RPMI8226 (cell line): ENCODE data around the gene GPR4.

Experiments
- DNase-seq: peaks from one replicate; pipeline ENCODE4 v3.0.0-alpha.2; 2015

Gene GPR4

DNA sequence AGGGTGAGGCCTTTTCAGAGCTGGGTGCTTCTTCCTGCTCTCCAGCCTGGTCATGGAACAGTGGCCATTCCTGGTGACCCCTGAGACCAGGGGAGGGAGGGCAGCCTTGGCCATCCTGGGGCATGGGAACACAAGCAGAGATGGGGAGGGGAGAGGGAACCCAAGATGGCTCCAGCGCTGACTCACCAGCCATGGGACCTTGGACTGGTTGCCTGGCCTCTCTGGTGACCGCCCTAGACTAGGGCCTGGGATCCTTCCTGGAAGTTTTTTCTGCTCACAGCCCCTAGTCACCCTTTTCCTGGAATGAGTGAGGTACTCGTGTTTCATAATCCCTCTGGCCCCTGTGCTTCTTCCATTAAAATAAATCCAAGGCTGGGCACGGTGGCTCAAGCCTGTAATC is 14.1 kb downstream of the GPR4 start:
- DNase-seq = no peak

DNA sequence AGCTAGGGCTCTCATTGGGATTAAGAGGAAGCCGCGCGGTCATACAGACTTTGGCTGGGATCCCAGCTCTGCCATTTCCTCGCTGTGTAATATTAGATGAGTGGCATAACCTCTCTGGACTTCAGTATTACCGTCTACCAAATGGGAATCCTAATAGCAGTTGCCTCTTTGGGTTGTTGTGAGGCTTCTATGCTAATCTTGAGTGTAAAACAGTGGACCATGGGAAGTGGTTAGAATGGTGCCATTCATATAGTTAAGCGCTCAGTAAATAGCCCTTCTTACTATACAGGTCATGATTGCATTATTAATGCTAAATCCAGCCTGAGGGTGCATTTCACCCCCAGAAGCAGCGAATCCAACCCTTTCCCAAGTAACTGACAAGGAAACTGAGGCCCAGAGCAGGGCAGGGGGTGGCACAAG is 16.8 kb downstream of the GPR4 start:
- DNase-seq = no peak

DNA sequence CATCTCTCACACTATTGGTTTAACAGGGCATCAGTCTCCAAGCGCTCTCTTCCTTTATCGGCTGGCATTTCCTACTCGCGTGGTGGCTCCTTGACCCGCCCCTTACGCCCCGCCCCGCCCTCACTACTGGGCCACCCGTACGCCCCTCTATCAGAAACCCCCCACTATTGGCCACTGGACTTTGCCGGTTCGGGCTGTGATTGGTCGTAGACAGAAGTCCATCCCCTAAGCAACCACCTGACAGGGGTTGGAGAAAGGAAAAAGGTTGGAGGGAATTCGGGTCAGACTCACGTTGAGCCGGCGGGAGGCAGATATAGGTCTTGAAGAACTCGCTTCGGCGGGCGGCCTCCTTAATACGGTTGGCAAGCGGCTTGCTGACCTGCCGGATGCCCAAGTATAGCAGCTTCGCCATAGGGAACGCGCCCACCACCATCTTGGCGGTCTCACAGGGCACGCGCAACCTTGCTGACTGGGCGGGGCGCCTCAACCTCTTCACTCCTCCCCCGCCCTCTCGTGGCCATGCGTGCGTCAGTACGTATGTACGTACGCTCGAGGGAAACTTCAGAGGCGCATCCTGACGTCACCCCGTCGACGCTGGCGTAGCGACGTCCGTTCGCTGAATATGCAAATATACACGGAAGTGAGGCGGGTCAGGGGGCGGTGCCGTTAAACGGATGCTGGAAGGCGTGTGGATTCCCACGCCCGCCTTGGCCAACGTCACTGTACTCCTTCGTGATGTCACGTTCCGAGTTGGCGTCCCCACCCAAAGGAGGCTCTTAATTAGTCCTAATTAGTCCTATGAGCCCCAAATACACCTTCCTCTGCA is 17.5 kb downstream of the GPR4 start, which contains the start of gene OPA3:
TSS of gene OPA3 (minus strand) at position 471 of the 826 bp plus-strand sequence. CDS start at position 433, 38 bp downstream.
- DNase-seq = peak; percentile 99

DNA sequence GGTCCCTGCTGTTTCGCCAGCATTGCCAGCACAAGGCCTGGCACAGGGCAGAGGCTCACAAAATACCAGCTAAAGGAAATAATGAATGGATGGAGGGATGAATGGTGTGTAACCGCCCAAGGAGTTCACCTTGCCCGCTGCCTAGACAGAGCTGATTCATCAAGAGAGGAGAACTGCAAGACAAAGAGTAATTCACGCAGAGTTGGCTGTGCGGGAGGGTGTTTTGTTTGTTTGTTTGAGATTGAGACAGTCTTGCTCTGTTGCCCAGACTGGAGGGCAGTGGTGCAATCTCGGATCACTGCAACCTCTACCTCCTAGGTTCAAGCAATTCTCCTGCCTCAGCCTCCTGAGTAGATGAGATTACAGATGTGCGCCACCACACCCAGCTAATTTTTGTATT is 20.4 kb downstream of the GPR4 start:
- no peak for DNase-seq

DNA sequence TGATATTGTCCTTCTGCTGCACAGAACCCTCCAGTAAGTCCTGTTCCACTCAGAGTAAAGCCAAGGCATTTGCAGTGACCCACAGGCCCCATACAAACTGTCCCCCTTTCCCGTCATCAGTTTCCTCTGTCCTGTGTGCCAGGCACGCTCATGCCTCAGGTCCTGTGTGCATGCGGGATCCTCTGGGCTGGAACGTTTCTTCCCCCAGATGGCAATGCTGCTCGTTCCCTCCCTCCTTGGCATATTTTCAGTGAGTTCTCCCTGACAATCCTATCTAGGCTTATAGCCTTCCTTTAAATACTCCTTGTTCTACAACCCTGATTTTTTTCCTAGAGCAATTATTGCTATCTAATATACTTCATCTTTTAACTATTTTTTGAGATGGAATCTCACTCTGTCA is 23.2 kb downstream of the GPR4 start:
- no peak for DNase-seq

DNA sequence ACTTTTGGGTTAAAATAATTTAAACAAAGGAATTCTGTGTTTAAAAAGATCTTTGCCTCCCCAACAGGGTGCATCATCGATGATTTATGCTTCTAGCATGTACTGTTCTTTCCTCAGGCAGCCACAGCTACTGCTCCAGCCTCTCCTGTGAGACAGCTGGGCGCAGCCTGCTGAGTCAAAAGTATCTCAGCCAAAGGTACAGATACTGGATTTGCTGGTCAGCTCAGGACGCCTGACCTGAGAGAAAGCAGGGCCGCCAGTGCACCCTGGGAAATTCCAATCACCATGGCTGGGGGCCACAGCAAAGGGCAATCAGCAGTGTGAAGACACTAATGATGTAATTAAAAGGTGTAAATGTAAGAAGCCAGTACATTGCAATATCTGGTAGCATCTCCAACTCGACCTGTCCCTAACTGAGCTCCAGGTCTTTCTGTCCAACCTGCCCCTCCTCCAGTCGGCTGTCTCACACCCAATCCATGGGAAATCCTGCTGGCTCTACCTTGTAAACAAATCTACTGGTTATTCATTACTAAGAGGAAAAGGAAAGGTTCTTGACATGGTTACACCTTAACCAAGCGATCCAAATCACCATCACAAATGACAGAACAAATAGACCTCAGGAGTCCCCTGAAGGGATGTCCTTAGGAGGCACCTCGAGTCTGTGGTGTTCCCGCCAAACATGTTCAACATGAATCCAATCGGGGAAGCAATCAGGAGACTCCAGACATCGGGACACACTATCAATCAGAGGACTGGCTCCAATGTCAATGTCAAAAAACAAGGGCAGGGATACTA is 24.7 kb downstream of the GPR4 start:
- peak; percentile 31 for DNase-seq

DNA sequence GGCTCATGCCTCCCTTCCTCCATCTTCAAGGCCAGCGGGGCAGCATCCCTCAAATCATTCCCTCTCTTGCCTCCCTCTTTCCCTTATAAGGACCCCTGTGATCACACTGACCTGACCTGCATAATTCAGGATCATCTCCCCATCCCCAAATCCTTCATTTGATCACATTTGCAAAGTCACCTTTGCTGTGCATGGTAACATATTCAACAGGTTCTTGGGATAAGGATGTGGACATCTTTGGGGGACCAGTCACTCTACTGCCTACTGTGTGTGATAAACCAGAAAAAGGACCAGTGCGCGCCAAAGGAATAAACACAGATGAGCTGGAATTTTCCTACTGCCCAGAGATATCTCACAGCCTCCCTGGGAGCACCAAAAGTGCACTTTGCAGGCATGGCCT is 25.3 kb downstream of the GPR4 start:
- DNase-seq = no peak

DNA sequence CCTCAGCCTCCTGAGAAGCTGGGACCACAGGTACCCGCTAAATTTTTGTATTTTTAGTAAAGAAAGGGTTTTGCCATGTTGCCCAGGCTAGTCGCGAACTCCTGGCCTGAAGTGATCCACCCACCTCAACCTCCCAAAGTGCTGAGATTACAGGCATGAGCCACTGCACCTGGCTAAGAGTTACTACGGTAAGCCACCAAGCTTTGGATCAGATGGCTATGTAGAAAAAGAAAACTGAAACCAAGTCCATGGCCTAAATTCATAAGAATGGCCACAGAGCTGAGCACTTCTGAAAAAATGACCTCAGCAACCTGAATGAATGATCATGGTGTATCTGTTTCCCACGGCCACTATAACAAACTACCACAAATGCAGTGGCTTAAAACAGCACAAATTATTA is 26.8 kb downstream of the GPR4 start:
- peak; percentile 52 for DNase-seq

DNA sequence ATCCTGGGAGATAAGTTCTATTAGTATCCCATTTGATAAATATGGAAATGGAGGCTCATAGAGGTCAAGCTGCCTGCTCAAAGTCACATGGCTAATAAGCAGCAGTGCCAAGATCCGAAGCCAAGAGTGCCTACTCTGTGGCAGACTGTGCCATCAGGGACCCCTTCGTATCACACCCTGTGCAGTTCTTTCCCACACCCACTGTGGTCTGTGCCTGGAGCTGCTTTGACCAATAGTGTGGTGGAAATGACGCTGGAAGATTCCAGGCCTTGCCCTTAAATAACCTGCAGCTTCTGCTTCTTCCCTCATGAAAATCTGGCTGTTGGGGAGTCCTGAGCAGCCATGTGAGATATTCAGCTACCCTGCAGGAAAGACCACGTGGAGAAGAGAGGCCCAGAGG is 27.5 kb downstream of the GPR4 start:
- no peak for DNase-seq

DNA sequence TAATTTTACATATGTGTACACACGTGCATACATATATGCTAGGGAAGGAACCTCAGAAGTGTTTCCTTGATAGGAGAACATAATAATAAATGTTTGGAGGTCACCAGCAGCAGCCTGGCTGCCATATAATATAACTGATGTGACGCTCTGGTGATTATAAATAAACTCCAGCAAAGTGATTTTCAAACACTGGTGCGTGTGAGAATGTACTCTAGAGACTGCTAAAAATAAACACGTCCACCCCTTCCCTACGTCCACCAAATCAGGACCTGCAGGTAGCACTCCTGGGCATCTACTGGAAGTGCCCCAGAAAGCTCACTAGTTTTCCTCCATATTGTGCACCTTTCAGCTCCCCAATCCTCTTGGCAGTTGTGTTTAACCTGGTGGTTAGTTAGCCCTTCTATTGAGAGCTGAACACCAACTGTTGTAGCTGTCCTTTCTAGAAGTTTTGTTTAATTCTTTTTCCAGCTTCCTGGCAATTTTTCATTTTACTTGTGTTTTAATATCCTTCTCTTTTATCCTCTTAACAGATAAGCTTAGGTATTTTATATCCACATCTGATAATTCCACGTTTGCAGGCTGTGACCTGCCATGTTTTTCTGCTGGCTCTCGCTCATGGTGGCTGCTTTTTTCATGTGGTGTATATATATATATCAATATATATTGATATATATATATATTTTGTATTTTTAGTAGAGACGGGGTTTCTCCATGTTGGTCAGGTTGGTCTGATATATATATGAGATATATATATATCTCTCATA is 30.4 kb downstream of the GPR4 start:
- DNase-seq = no peak

DNA sequence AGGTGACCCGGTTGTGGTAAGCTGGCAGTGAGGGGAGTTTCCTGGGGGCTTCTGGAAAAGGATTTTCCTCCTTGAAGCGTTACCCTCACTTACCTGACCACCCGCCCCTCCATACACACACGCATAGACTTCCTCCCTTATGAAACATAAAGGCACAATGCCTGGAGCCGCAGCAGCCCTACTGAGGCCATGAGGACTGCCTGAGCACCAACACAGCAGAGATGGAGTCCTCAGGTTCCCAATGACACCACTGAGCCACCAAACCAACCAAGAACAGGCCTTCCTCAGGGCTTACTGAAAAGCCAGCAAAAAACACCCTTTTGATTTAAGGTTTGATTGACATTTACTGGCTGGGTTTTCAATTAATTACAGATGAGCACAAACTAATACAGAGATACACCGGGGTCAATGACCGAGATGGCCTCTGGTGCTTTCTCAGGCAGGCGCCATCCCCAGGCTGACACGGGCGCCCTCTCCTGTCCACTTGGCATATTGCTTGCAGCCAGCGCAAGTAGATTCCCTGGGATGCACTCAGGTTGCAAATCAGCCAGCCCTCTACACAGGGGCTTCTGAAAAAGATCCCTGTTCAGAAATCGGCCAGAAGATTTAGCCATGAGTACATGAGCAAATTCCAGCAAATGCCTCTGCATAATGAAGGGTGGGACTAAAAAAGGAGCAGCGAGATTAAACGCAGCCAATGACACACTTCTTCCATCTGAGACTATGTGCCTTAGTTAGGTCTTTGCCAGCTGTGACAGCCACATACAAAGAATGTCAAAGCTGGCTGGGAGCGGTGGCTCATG is 32.2 kb downstream of the GPR4 start:
- peak; percentile 35 for DNase-seq

DNA sequence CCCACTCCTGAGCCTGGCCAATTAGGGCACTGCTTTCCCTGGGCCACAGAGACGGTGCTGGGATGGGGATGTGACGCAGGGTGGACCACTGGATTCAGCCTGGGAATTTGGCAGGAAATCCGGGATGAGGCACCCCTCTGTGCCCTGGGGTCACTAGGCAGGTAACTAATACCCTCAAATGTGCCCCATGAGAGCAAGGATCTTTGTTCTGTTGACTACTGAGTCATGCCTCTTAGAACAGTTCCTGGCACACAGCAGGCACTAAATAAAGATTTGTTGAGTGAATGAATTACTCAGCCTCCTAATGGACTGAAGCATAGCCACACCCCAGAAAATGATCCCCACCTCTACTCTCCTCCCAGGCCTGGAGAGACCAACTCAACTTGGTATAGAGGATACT is 33.3 kb downstream of the GPR4 start:
- DNase-seq = no peak

DNA sequence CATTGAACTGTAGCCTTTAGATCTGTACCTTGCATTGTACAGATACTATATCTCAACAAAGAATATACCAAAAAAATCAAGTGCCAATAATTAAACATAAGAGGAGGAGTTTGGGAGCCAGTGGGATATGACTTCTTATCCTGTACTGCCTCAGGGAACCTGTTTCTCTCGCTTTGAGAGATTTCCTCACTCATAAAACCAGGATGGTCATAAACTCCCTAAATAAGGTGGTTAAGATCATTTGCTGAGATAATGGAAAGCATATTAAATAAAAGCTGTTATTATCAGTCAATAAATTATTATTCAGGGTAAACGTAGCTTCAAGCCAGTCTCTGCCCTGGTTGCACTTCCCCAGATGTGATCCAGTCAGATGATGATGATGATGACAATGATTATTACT is 34.4 kb downstream of the GPR4 start:
- DNase-seq = no peak

DNA sequence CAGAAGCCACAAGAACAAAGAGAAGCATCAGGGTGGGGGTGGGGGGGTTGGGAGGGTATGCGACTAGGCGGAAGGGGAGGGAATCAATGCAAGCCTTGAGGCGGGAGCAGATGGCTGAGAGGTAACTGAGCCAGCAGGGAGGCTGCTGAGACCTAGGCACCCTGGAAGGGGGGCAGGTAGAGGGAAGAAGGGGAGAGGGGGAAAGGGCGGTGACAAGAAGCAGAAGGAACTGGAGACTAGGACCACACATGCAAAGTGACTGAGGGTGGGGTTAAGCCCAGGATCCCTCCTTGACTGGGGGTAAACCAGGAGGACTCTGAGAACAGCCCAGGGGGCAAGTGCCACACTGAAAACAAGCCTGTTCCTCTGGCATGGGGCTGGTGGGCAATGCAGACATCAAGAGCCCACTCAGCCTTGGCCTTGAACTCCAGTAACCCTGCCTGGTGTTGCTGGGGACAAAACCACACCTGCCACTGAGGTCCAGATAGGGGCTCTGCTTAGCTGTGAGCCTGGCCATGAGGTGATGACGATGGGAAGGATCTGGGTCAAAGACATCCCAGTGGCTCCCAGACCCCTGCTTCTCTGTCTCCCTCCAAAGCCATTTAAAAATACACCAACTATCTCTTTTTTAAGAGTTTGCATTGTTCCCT is 37.8 kb downstream of the GPR4 start:
- DNase-seq = no peak

DNA sequence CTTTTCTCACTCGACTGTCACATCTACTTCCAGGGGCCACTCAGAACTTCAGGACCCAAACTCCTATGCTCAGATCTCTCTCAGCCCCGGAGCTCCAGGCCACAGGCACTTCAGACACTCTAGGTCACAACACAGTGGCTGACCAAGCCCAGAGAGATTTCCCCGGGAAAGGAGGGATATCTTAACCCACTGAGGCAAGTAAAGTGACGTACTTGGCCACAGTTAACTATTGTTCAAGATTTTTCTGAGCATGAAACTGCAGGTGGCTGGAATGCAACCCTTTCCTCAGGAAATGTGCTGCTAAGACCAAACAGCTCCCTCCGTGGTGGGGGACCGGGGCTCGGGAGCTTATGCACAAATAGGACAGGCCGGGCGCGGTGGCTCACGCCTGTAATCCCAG is 41.3 kb downstream of the GPR4 start:
- no peak for DNase-seq

DNA sequence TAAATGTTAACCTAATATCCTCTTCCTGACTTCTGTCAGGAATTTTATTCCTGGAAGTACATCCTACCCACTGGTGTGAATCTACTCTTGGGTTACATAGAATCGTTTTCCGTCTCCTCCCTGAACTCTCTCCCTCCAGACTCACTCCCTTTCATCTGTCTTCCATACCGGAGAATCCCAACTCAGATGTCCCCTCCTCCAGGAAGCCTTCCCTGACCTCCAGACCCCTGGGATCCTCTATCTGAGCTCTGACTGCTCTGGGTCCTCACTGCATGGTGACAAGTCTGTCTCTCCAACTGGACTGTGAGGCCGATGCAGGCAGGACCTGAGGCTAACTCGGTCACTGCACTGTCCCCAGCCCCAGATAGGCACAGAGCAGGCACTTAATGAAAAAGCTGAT is 42.0 kb downstream of the GPR4 start:
- DNase-seq = no peak

DNA sequence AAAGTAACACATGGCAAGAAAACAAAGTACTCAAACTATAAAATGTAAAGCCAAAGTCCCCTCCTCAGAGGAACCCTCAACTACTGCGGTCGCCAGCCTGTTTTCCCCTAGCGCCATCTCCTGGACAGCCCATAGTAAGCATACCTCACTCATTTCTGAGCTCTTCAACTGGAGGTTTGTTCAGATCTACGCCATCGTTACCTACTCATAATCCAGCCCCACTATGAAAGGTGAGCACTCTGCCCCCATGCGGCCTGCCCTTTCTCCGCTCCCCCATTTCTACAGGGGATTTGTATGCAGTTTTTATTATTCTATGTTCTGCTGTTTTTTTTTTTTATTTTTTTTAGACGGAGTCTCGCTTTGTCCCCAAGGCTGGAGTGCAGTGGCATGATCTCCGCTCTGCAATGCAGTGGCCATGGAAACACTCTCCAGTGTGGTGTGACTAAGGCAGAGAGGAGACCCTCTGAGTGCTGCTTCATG is 43.6 kb downstream of the GPR4 start:
- DNase-seq = peak; percentile 13

DNA sequence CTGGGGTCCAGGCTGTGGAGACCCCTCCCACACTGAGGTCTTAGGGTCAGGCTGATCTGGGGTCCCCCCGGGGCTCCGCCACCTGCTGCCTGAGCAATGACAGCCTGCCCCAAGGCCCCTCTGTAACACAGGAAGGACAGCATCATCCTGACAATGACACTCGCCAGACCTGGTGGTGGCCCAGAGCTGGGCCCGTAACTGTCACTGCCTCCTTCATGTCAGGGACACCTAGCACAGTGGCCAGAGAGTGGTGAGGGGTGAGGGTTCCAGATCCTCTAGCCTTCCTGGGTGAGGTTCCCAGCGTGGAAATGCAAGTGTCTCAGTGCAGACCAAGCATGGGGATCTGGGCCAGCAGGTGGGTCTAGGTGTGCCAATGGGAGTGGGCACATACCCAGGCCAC is 45.2 kb downstream of the GPR4 start:
- no peak for DNase-seq

DNA sequence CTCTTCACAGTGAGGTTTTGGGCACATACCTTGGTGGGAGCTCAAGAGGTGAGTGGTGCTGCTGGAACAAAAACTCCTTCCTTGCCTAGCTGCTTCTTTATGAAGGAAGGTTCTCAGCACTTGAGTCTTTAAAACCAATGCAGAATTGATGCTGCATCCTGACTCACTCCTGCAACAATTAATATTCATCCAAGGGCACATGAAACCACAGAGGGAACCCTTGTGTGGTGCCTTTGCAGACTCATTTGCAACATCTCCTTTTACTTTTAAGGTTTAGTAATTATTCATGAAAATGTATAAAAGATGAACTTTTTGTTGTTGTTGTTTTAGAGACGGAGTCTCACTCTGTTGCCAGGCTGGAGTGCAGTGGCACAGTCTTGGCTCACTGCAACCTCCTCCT is 47.5 kb downstream of the GPR4 start:
- no peak for DNase-seq

DNA sequence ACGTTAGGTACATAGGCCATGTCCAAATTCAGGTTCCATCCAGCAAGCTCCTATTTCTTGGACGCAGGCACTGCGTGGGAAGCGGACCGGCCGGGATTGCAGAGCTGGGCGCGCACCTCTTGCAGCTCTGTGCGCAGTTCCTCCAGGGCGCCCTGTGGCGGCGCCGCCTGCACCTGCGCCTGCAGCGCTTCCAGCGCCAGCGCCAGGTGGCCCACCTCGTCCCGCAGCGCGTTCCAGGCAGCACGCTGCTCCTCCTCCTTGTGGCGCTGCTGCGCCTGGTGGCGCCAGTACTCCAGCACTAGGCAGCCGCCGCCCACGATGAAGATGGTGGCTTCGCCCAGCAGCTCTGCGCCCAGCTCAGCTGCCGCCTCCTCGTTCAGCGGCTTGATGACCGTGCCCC is 48.5 kb downstream of the GPR4 start:
- DNase-seq = no peak

DNA sequence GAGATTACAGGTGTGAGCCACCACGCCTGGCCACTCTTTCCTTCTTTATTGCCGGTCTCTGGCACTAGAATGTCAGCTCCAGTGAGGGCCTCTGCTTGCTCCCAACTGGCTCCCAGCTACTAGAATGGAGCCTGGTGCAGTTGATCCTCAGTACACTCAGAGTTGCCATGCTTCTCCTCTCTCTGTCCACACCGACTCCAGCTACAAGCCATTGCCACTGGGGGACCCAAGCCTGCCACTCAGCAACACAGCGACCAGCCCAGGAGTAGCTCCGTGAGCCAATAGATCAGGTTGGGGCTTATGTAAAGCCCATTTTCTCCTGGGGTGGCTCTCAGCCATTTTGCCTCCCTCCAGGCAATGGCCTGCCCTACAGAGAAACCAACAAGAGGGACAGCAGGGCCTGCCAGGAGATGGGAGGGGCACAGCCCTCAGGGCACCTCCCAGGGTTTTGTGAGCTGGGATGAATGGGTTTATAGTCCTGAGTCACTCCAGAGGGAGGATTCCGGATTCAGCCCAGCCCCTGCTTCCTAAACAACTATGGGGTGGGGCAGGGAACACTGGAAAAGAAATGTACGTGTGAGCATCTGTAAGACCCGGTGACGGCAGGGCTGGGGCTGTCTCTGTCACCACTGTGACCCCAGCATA is 53.9 kb downstream of the GPR4 start:
- no peak for DNase-seq
